B cell (primary cell): ENCODE data around the gene PACSIN2. TPM values are rescaled to one million over a fixed set of nuclear protein-coding genes. Genes with fewer than 3 reads are reported as not detected.

Experiments
- ATAC-seq: fragments of 200-7000 bp; cut with Tn5 transposase; one replicate; pipeline ENCODE4 v1.10.0; 2021; ENCODE audit warnings: low read depth, mild to moderate bottlenecking, moderate number of reproducible peaks, moderate library complexity
- CTCF ChIA-PET: fragments of 350-600 bp; sonication (Branson Sonifier 250); formaldehyde crosslinking; loops from one replicate; lab custom pipeline; 2021; ENCODE audit warnings: antibody characterized with exemption, inconsistent platforms; lab: Charles Lee
- POLR2A ChIA-PET: fragments of 350-600 bp; sonication (Branson Sonifier 250); formaldehyde crosslinking; loops from one replicate; lab custom pipeline; 2021; ENCODE audit warnings: antibody characterized with exemption; lab: Charles Lee
- DNase-seq: peaks from one replicate; pipeline ENCODE4 v3.0.0; 2013
- H2AFZ ChIP-seq: 2 replicates; pipeline ENCODE4 v1.6.1; 2012; ENCODE audit warnings: mild to moderate bottlenecking, low read depth, low read length; ENCODE audit not compliant: insufficient read depth, poor library complexity, severe bottlenecking
- H3K27ac ChIP-seq, 2 donors: 1 replicate in 1 of 2; 2 replicates in 1 of 2; pipeline ENCODE4 v1.5.1; 2012 to 2013; ENCODE audit warnings: low read length in 2 of 2, mild to moderate bottlenecking in 2 of 2, moderate library complexity in 1 of 2
- H3K27me3 ChIP-seq, 4 experiments: fragments of 200-600 bp in 1 of 4; sonication (generic) in 1 of 4; replicated peaks in 1 of 4; 1 replicate in 2 of 4; 2 replicates in 2 of 4; pipeline versions ENCODE4 v1.6.1 to v1.7.0; 2013 to 2016; ENCODE audit warnings: low read length in 3 of 4, mild to moderate bottlenecking in 2 of 4, mixed read lengths in 1 of 4, moderate library complexity in 1 of 4; ENCODE audit not compliant: insufficient read depth in 4 of 4, control insufficient read depth in 3 of 4; ENCODE audit errors: control extremely low read depth in 1 of 4
- H3K36me3 ChIP-seq, 2 experiments: replicated peaks in 1 of 2; 1 replicate in 1 of 2; 2 replicates in 1 of 2; pipeline versions ENCODE4 v1.6.1 to v1.7.1; 2013; ENCODE audit warnings: low read length in 1 of 2; ENCODE audit not compliant: insufficient read depth in 2 of 2, control insufficient read depth in 1 of 2; ENCODE audit errors: control extremely low read depth in 1 of 2, extremely low read depth in 1 of 2
- H3K4me1 ChIP-seq, 2 donors: fragments of 200-600 bp in 1 of 2; sonication (generic) in 1 of 2; 1 replicate in 1 of 2; 2 replicates in 1 of 2; pipeline versions ENCODE4 v1.5.1 to v1.6.1; 2013 to 2017; ENCODE audit warnings: low read length in 2 of 2; ENCODE audit not compliant: control insufficient read depth in 2 of 2, insufficient read depth in 2 of 2
- H3K4me2 ChIP-seq: replicated peaks from 2 replicates; pipeline ENCODE3; 2012; ENCODE audit warnings: mild to moderate bottlenecking, low read depth, low read length; ENCODE audit not compliant: poor library complexity, severe bottlenecking
- H3K4me3 ChIP-seq, 5 experiments: fragments of 200-600 bp in 1 of 5; sonication (generic) in 1 of 5; 1 replicate in 3 of 5; 2 replicates in 2 of 5; pipeline versions ENCODE4 v1.5.1 to v1.7.0; 2011 to 2016; ENCODE audit warnings: low read length in 4 of 5, mild to moderate bottlenecking in 4 of 5, low read depth in 2 of 5, control low read depth in 1 of 5, moderate library complexity in 1 of 5; ENCODE audit not compliant: insufficient read depth in 1 of 5; ENCODE audit errors: control extremely low read depth in 1 of 5, extremely low read depth in 1 of 5
- H3K79me2 ChIP-seq: fragments of 200-600 bp; sonication (generic); one replicate; pipeline ENCODE4 v1.6.0; 2016; ENCODE audit warnings: low read length; ENCODE audit not compliant: control insufficient read depth, insufficient read depth
- H3K9ac ChIP-seq: fragments of 200-600 bp; sonication (generic); 2 replicates; pipeline ENCODE4 v1.6.1; 2017; ENCODE audit warnings: mild to moderate bottlenecking, low read length, moderate library complexity
- H3K9me3 ChIP-seq, 3 donors: one replicate each; pipeline versions ENCODE4 v1.6.1 to v1.7.1; 2013; ENCODE audit warnings: low read length in 2 of 3; ENCODE audit not compliant: control insufficient read depth in 2 of 3, insufficient read depth in 1 of 3; ENCODE audit errors: control extremely low read depth in 1 of 3
- H4K20me1 ChIP-seq: 2 replicates; pipeline ENCODE4 v1.6.0; 2012; ENCODE audit warnings: mild to moderate bottlenecking, low read length; ENCODE audit not compliant: insufficient read depth, control insufficient read depth, poor library complexity, severe bottlenecking
- H3K27ac Mint-ChIP-seq: one replicate; pipeline ENCODE4 v1.8.0; 2021; ENCODE audit warnings: mixed read lengths
- H3K27me3 Mint-ChIP-seq: one replicate; pipeline ENCODE4 v1.8.0; 2021; ENCODE audit warnings: mixed read lengths
- H3K4me1 Mint-ChIP-seq: one replicate; pipeline ENCODE4 v1.8.0; 2021; ENCODE audit warnings: mixed read lengths
- H3K4me3 Mint-ChIP-seq: one replicate; pipeline ENCODE4 v1.8.0; 2021; ENCODE audit warnings: mixed read lengths
- H3K9me3 Mint-ChIP-seq: one replicate; pipeline ENCODE4 v1.8.0; 2022; ENCODE audit warnings: mixed read lengths; ENCODE audit not compliant: insufficient read depth
- CTCF ChIP-seq: fragments of 200-600 bp; IDR thresholded peaks from one replicate; pipeline ENCODE4 v1.8.0; 2022; ENCODE audit warnings: antibody characterized with exemption, mild to moderate bottlenecking
- EZH2 ChIP-seq: IDR thresholded peaks from 2 replicates; pipeline ENCODE4 v1.6.1; 2012; ENCODE audit warnings: borderline replicate concordance, low read depth, mild to moderate bottlenecking, moderate library complexity, low read length; ENCODE audit not compliant: insufficient read depth, poor library complexity, severe bottlenecking
- WGBS: methylation state at CpG from one replicate; pipeline ENCODE4 v1.1.5; 2013; ENCODE audit warnings: missing lambda C conversion rate; ENCODE audit not compliant: insufficient coverage; 5-methylcytosine and 5-hydroxymethylcytosine counted together
- intact Hi-C: fragments of 100-400 bp; cut with micrococcal nuclease; formaldehyde crosslinking; loops from one replicate; pipeline ENCODE4 v1.10.0; 2022
- polyA plus RNA-seq: library from polyadenylated mRNA; depleted of rRNA; stranded (reverse); fragments of >200 nt; gene quantifications from 2 replicates; pipeline ENCODE4 v1.2.3, GENCODE V29; 2012
- total RNA-seq, 2 donors: library from RNA; stranded (reverse); fragments of 120-200 nt in 1 of 2; gene quantifications; 1 replicate in 1 of 2; 2 replicates in 1 of 2; pipeline versions ENCODE4 v1.2.3 to v1.2.4, GENCODE V29; 2013 to 2022

PACSIN2 gene
- total and polyA plus RNA-seq, 2 donors (not counting 1 experiment from before 2014, with no cell fraction given) = 26.9 to 59.3 TPM

GRCh38 chr22:42957958-42958357, 57.0 kb downstream of the PACSIN2 start:
- H3K4me3 ChIP-seq = no peak overlapping the region
- WGBS = no CpG with 5 or more reads among the region's 7 CpGs
- H3K9me3 ChIP-seq = no peaks in the 10 kb centered on the region
- H3K36me3 ChIP-seq = peaks cover 0 to 5% of the 10 kb centered on the region in 2 experiments
- no peak for DNase-seq
- peaks cover 100% of the 10 kb centered on the region for H3K79me2 ChIP-seq
- Mint-ChIP-seq H3K4me1 (peaks cover 34% of the 10 kb centered on the region), H3K27me3 (no peaks in the 10 kb centered on the region), H3K27ac (no peak overlapping the region), H3K4me3 (no peak overlapping the region), H3K9me3 (no peaks in the 10 kb centered on the region)
- no peak overlapping the region for H2AFZ ChIP-seq
- no peak overlapping the region for H3K9ac ChIP-seq
- intact Hi-C loops = no loop called here
- no peak overlapping the region for H3K27ac ChIP-seq
- no peak overlapping the region for H3K4me2 ChIP-seq
- ATAC-seq = no peak
- H3K4me1 ChIP-seq = peaks cover 12 to 26% of the 10 kb centered on the region in 2 donors
- no peaks in the 10 kb centered on the region for H3K27me3 ChIP-seq
- H4K20me1 ChIP-seq = peaks cover 35% of the 10 kb centered on the region
- TF ChIP-seq EZH2 (no peak), CTCF (no peak)
- POLR2A ChIA-PET = no interaction called here
- CTCF ChIA-PET = interaction anchor here (0.7 kb wide), 2 partner anchors 27 to 188 kb away, joined by 3 read pairs; no protein-coding TSS in a partner anchor

- Histone ChIP-seq H3K36me3 (peaks cover 0 to 5% of the 10 kb centered on the region in 2 experiments), H3K27me3 (no peaks in the 10 kb centered on the region), H3K9me3 (no peaks in the 10 kb centered on the region), H3K27ac (no peak overlapping the region), H3K4me3 (no peak overlapping the region), H4K20me1 (peaks cover 36% of the 10 kb centered on the region), H2AFZ (no peak overlapping the region), H3K9ac (no peak overlapping the region), H3K4me2 (no peak overlapping the region), H3K79me2 (peaks cover 100% of the 10 kb centered on the region), H3K4me1 (peaks cover 9 to 21% of the 10 kb centered on the region in 2 donors)
- intact Hi-C loops = no loop called here
- ATAC-seq (no peak), DNase-seq (no peak)
- Mint-ChIP-seq H3K27ac (no peak overlapping the region), H3K4me1 (peaks cover 30% of the 10 kb centered on the region), H3K27me3 (no peaks in the 10 kb centered on the region), H3K9me3 (no peaks in the 10 kb centered on the region), H3K4me3 (no peak overlapping the region)
- POLR2A ChIA-PET = no interaction called here
- no peak for TF ChIP-seq CTCF
- no peak for TF ChIP-seq EZH2
- CTCF ChIA-PET = interaction anchor here (0.7 kb wide), 2 partner anchors 26 to 188 kb away, joined by 3 read pairs; no protein-coding TSS in a partner anchor
- no CpG with 5 or more reads among the region's 3 CpGs for WGBS
These were observed 57.4 kb downstream of the PACSIN2 start for GRCh38 chr22:42957544-42957943.
